Activated gamma-delta T cell treated with Interleukin-2 at 50 U/mL for 16 hours (primary cell): ENCODE results near the gene CARMIL3.
"Not testable (repeated sequence)": the region's sequence is repeated elsewhere in the genome, so short reads cannot be mapped to it uniquely, and the experiment has no call there.

Source experiments
- DNase-seq: peaks from one replicate; pipeline ENCODE4 v3.0.0-alpha.2; 2020

Gene CARMIL3

GRCh38 chr14:24037658-24038037 is 14.2 kb upstream of the CARMIL3 start:
- DNase-seq = no peak

GRCh38 chr14:24038686-24039085 is 13.1 kb upstream of the CARMIL3 start:
- DNase-seq = no peak

DNA sequence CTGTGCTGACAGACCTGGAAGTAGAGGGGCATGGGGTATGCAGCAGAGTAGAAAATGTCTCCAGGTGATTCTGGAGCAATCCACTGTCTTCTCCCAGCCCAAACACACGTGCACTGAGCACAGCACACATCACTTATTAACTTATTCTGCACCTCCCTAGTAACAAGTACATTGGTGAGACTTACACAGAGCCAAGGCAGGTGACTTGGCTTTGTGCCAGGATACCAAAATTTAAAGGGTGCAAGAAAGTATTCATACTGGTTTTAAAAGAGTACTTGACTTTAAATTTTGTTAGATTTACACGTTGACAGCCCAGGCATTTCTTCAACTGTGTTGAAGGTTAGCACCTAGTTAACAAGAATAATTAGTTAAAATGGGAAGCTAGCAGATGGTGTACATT is 11.1 kb upstream of the CARMIL3 start:
- DNase-seq = no peak

DNA sequence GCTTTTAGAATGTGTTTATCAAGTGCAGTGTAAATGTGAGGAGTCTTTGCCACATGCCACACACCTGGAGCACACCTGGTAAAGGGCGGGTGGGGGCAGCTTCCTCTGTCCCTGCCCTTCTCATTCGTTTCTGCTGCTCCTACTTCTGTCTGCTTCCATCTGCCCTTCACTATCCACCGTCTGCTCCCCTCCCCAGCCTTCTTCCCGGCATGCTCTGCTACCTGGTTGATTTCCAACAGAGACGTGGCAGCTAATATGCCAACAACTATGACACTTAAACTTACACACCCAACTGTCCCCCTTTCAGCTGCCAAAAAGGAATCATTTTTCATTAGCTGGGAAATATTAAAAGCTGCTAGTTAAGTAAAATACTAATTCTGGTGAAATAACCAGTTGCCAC is 9.1 kb upstream of the CARMIL3 start:
- DNase-seq = no peak

DNA sequence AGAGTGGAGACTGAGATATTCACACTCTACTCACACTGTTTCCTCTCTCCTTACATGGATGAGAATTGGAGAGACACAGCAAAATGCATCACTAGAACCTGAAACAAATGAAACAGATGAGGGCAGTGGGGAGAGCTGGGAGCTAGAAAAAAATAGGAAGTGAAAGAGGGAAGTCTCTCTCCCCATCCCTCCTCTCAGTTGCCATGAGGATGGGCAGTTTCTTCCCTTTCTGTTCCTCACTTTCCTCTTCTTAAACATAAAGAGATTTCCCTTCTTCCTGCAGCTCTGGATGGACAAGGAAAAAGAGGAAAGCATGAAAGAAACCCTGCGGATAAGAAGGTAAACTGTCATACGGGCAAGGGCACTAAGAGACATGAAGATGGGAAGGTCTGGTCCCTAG is 2.8 kb upstream of the CARMIL3 start:
- not testable (repeated sequence) for DNase-seq

GRCh38 chr14:24050753-24051152 is 1.1 kb upstream of the CARMIL3 start:
- DNase-seq = not testable (repeated sequence)

GRCh38 chr14:24051176-24051788 is 527 bp upstream of the CARMIL3 start:
- no peak for DNase-seq

DNA sequence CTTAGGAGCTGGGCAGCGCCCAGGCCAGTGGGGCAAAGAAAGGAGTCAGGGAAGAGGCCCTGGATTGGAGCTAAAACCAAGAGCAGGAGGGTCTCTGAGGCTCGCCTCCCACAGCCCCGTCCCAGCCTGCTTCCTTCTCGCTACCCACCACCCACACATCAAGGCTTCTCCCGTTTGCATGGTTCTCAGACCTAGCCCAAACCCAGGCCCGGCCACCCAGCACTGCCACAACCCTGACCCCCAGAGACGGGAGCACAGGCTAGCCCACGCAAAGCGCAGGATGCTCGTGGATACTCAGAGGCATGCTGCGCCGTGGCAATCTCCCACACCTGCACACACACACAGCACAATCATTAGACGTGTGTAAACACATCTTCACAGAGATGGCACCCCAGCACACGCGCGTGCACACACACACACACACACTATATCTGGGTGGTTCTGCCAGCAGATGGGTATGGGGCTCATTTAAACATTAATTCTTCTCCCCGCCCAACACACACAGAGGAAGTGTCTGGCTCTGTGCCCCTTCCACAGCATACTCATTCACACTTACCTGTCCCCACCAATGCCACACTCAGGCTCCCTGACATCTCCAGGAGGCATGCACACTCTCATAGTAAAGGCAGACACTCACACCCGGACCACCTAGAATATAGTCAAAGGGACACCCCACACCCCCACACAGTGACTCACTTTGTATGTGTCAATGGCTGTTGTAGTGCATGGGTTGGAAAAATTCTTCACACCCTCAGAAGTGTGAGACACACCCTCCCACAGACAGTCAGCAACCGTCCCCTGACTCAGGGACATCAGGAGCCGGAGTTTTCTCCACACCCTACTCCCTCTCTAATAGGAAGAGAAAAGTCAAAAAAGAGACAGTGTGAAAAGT is 1.1 kb downstream of the CARMIL3 start:
- DNase-seq = peak; percentile 39

DNA sequence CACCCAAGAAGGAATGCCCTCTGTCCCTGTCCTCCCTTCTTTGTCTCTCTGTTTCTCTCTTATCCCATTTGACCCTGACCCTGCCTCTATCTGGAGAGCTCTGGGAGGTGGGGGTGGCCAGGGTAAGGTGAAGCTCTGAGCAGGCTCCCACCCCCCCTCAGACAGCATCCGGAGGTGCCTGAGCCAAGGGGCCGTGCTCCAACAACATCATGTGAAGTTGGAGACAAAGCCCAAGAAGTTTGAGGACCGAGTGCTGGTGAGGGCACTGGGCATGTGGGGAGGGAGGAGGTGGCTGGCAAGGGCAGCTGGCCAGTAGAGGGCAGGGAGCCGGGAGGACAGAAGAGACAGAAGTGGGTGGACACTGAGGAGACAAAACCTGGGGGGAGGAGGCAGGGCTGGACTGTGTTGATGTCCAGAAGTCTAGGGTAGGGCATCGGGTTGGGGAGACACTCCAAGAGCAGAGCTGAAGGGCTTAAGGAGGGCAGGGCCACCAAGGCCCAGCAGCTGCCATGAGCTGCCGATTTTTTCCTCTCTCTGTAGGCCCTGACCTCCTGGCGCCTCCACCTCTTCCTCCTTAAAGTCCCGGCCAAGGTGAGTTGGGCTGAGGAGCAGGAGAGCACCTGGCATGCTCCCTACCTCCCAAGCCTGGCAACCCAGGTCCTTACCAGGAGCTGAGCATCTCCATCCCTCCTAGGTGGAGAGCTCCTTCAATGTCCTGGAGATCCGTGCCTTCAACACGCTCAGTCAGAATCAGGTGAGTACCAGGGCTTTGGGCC is 1.9 kb downstream of the CARMIL3 start:
- no peak for DNase-seq

DNA sequence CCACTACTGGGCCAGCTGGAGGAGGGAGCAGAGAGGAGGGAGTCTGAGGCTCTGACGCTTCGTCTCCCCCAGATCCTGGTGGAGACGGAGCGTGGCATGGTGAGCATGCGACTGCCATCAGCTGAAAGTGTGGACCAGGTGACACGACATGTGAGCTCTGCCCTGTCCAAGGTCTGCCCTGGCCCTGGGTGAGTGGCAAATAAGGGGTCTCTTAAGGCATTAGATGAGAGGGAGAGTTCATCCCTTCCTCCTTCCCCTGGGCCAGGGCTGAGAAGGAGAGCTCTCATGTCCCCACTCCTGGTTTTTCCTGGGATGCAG is 2.5 kb downstream of the CARMIL3 start:
- no peak for DNase-seq

GRCh38 chr14:24054646-24055045 is 2.8 kb downstream of the CARMIL3 start:
- no peak for DNase-seq

DNA sequence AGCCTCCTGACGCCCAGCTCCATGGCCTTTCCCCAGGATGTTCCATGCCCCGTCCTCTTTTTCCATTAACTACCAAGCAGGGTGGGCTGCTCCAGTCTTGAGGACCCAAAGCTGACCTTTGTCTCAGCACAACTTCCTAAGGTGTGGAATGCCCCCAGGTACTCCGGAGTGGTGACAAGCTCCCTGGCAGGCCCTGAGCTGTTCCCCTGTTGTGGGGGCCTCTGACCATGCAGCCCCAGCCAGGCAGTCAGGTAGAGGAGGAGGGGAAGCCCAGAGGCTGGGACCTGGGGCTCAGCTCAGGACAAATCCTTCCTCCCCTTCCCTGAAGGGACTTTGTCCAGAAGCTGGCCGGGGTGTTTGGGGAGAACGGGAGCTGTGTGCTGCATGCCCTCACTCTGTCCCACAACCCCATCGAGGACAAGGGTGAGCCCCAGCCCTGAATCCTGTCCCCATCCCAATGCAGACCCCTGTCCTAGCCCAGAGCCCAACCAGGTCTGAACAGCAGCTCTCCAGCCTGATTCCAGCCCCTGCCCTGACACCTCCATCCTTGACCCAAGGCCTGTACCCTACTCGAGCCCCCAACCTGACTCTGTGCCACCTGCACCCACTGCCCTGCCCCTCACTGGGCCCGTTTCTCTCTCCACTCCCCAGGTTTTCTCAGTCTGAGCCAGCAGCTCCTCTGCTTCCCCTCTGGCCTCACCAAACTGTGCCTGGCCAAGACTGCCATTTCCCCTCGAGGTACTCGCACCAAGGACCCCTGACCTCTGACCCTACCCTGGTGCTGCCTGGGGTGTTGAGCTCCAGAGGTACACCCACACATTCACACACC is 4.4 kb downstream of the CARMIL3 start:
- no peak for DNase-seq

GRCh38 chr14:24056800-24057184 is 5.0 kb downstream of the CARMIL3 start:
- no peak for DNase-seq

- DNase-seq = no peak
Measured at GRCh38 chr14:24057271-24057670, 5.5 kb downstream of the CARMIL3 start.

DNA sequence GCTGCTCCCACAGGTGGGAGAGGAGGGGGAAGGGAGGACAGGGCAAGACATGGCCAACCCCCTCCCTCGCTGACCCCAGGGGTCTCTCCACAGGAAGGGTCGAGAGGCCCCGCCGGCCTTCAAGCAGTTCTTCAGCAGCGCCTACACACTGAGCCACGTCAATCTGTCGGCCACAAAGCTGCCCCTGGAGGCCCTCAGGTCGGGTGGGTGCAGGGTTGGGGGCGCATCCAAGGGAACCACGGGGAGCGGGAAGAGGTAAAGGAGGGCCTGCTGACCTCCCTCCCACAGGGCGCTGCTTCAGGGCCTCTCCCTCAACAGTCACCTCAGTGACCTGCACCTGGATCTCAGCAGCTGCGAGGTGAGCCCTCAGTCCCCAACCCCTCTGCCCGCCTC is 6.1 kb downstream of the CARMIL3 start:
- DNase-seq = no peak

DNA sequence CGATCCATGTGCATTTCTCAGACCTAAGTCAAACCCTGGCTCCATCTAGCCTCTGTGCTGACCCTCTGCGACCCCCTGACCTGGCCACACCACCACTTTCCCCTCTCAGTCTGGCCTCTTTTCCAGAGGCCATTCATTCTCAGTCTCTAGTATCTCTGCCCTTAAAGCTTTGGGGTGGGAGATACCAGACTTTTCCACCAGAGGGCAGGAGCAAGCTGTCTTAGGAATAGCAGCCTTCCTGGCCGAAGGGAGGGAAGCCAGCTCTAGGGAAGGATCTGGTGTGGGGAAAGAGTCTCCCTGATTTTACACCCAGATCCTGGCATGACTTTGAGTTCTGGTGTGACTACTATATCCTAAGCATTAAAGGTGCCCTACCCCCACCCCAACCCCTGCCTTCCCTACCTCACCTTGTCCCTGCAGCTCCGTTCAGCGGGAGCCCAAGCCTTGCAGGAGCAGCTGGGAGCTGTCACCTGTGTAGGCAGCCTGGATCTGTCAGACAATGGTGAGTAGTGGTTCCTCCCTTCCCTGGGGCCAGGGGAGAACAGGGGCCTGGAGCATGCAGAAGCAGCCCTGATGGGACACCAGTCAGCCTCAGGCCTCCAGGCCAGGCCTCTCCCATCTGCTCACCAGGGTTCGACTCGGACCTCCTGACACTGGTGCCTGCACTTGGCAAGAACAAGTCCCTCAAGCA is 6.6 kb downstream of the CARMIL3 start:
- DNase-seq = peak; percentile 49

DNA sequence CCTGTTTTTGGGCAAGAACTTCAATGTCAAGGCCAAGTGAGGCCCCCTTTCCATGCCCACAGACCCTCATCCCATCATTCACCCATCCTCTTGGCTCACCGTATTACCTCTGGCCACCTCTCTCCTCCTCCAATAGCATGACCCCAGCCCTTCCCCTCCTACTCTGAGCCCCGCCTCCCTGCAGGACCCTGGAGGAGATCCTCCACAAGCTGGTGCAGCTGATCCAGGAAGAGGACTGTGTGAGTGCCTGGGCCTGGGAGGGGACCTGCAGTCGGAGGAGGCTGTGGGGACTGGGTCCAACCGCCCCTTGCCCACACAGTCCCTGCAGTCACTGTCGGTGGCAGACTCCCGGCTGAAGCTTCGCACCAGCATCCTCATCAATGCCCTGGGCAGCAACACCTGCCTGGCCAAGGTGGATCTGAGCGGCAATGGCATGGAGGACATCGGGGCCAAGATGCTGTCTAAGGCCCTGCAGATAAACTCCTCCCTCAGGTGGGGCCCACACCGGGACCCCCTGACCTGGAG is 7.2 kb downstream of the CARMIL3 start:
- no peak for DNase-seq

DNA sequence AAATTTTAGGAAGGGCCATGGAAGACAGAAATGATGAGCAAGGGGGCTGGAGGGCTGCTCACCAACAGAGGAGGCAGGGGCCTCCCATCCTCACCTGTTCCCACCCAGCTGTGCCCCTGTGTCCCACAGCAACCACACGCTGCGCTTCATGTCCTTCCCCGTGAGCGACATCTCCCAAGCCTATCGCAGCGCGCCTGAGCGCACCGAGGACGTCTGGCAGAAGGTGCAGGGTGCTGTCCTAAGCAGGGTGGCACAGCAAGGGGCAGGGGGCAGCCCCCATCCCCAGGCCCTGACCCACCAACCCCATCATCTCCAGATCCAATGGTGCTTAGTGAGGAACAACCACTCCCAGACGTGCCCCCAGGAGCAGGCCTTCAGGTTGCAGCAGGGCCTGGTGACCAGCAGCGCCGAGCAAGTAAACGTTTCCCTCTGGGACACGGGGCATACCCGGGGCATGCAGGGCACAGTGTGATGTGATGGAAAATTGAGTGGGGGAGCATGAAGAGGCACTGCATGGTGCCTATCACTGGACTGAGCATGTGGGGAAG is 8.1 kb downstream of the CARMIL3 start:
- no peak for DNase-seq

DNA sequence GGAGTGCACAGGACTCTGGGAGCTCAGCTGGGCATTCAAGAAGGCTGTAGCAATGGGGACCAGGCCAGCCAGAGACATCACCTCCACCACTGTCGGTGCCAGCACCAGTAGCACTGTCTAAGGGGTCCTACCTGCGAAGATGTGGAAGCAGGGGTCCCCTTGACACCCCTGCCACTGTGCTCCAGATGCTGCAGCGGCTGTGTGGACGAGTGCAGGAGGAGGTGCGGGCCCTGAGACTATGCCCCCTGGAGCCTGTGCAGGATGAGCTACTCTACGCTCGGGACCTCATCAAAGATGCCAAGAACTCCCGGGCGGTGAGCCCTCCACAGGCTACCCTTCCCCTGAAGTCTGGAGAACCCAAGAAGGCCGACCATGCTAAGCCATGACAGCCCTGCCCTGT is 8.6 kb downstream of the CARMIL3 start:
- no peak for DNase-seq

GRCh38 chr14:24060984-24061913 is 9.4 kb downstream of the CARMIL3 start:
- no peak for DNase-seq
